ENCODE results near the gene MEGF8. TPM values are rescaled to one million over a fixed set of nuclear protein-coding genes. Genes with fewer than 3 reads are reported as not detected.

Gene MEGF8
- total and polyA plus RNA-seq, 2 of the 8 experiments (the other 6 are each of a cell fraction or from before 2014, with no cell fraction given): 13.0 to 23.7 TPM

- TF ChIP-seq USF2 (IDR thresholded peaks at IDR 0.05; ENCODE audit: low read length): no peak
These were observed 49.5 kb downstream of the MEGF8 start (continued) for GRCh38 chr19:42374826-42375376.
